ENCODE measurements around the gene NFKB2. TPM values are rescaled to one million over a fixed set of nuclear protein-coding genes. Genes with fewer than 3 reads are reported as not detected.

The NFKB2 gene
- 10 to 100 TPM; 17.0 to 37.6 TPM for total RNA-seq
- long read RNA-seq, partial matches to known transcripts: 3 of 3 reads
- long read RNA-seq, other reads (novel, unspliced or antisense): 0 of 3 reads

GRCh38 chr10:102395400-102396316 is at the start of gene NFKB2:
NFKB2 (plus strand) TSS chr10:102395705; CDS start chr10:102395960, 255 bp downstream.
- intact Hi-C loops (cut with DNase I, micrococcal nuclease): no loop called here
- DNase-seq (peak; percentile 88 to 94), ATAC-seq (peak; percentile 66)

GRCh38 chr10:102347236-102347828 is 48.2 kb upstream of the NFKB2 start:
- DNase-seq (peak; percentile 30 to 35), ATAC-seq (peak; percentile 86)
- intact Hi-C loops (cut with DNase I, micrococcal nuclease): loop anchor here in 1 of 2 donors (5.0 kb wide), 1 partner anchor 120 kb away; the partner anchor contains the start of gene ELOVL3

- peak; percentile 33 to 60 for DNase-seq
- intact Hi-C loops (cut with DNase I, micrococcal nuclease): loop anchor here in 1 of 2 donors (10.0 kb wide), 1 partner anchor 187 kb away; no protein-coding TSS in a partner anchor
- peak; percentile 65 for ATAC-seq
Measured at GRCh38 chr10:102352066-102352715, 43.3 kb upstream of the NFKB2 start.

GRCh38 chr10:102354451-102354850 is 41.1 kb upstream of the NFKB2 start:
- no peak for DNase-seq
- intact Hi-C loops (cut with DNase I, micrococcal nuclease): loop anchor here in 1 of 2 donors (10.0 kb wide), 1 partner anchor 190 kb away; no protein-coding TSS in a partner anchor
- no peak for ATAC-seq

GRCh38 chr10:102358712-102359382 is 36.7 kb upstream of the NFKB2 start:
- intact Hi-C loops (cut with DNase I, micrococcal nuclease): loop anchor here in 1 of 2 donors (10.0 kb wide), 1 partner anchor 194 kb away; no protein-coding TSS in a partner anchor

GRCh38 chr10:102367441-102367840 is 28.1 kb upstream of the NFKB2 start:
- intact Hi-C loops (cut with DNase I, micrococcal nuclease): no loop called here
- no peak for ATAC-seq
- DNase-seq: no peak

More at GRCh38 chr10:102358712-102359382, 36.7 kb upstream of the NFKB2 start:
- ATAC-seq (no peak), DNase-seq (no peak)

- ATAC-seq (no peak), DNase-seq (no peak)
- intact Hi-C loops (cut with DNase I, micrococcal nuclease): no loop called here
Measured at GRCh38 chr10:102368077-102368476, 27.4 kb upstream of the NFKB2 start.

- no peak for ATAC-seq
- intact Hi-C loops (cut with DNase I, micrococcal nuclease): no loop called here
- no peak for DNase-seq
Measured at GRCh38 chr10:102371295-102371694, 24.2 kb upstream of the NFKB2 start.

- ATAC-seq (no peak), DNase-seq (no peak)
- intact Hi-C loops (cut with DNase I, micrococcal nuclease): no loop called here
Measured at GRCh38 chr10:102375250-102375649, 20.3 kb upstream of the NFKB2 start.

GRCh38 chr10:102375867-102376266 is 19.6 kb upstream of the NFKB2 start:
- DNase-seq (no peak), ATAC-seq (no peak)
- intact Hi-C loops (cut with DNase I, micrococcal nuclease): no loop called here

- intact Hi-C loops (cut with DNase I, micrococcal nuclease): no loop called here
- no peak for ATAC-seq
- DNase-seq: no peak
Measured at GRCh38 chr10:102376901-102377300, 18.6 kb upstream of the NFKB2 start.

GRCh38 chr10:102379383-102379782 is 16.1 kb upstream of the NFKB2 start:
- DNase-seq: no peak
- no peak for ATAC-seq
- intact Hi-C loops (cut with DNase I, micrococcal nuclease): no loop called here

GRCh38 chr10:102381983-102382382 is 13.5 kb upstream of the NFKB2 start:
- DNase-seq: no peak
- intact Hi-C loops (cut with DNase I, micrococcal nuclease): no loop called here
- ATAC-seq: no peak

- ATAC-seq: peak; percentile 11
- DNase-seq: no peak
- intact Hi-C loops (cut with DNase I, micrococcal nuclease): no loop called here
Measured at GRCh38 chr10:102382871-102383270, 12.6 kb upstream of the NFKB2 start.

GRCh38 chr10:102384053-102384452 is 11.5 kb upstream of the NFKB2 start:
- DNase-seq (no peak), ATAC-seq (no peak)
- intact Hi-C loops (cut with DNase I, micrococcal nuclease): no loop called here

GRCh38 chr10:102384606-102385429 is 10.7 kb upstream of the NFKB2 start:
- DNase-seq (no peak), ATAC-seq (peak; percentile 48)
- intact Hi-C loops (cut with DNase I, micrococcal nuclease): no loop called here

GRCh38 chr10:102389894-102390293 is 5.6 kb upstream of the NFKB2 start:
- intact Hi-C loops (cut with DNase I, micrococcal nuclease): loop anchor here in 1 of 2 donors (5.0 kb wide), 1 partner anchor 192 kb away; no protein-coding TSS in a partner anchor
- ATAC-seq: no peak
- DNase-seq: no peak

GRCh38 chr10:102392306-102392705 is 3.2 kb upstream of the NFKB2 start:
- intact Hi-C loops (cut with DNase I, micrococcal nuclease): loop anchor here in 1 of 2 donors (5.0 kb wide), 1 partner anchor 190 kb away; no protein-coding TSS in a partner anchor
- ATAC-seq (no peak), DNase-seq (no peak)
